NCI-H2227 (cell line): ENCODE data around the gene VPS13C.

Experiments
- DNase-seq: peaks from one replicate; lab custom pipeline; 2025; ENCODE audit not compliant: unreplicated experiment; lab: John Stamatoyannopoulos, UW

Gene VPS13C

DNA sequence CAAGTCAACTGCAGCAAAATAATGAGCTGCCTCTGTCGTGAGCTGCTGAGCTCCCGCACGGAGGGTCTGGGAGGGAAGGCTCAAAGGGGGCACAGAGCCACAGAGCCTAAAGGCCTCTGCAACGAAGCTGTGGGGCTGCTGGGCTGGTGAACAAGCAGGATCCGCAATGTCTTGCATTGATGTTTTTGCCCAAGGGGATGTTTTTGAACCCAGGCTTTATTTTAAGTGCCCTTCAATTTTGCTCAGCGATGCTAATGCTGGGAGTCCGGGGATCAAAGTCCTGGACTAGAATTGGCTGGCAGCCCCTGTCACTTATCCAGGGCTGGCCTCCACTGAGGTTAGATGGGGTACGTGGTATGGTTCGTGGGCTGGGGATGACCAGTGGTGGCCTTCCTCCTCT lies 240.0 kb downstream of the VPS13C start:
- no peak for DNase-seq

DNA sequence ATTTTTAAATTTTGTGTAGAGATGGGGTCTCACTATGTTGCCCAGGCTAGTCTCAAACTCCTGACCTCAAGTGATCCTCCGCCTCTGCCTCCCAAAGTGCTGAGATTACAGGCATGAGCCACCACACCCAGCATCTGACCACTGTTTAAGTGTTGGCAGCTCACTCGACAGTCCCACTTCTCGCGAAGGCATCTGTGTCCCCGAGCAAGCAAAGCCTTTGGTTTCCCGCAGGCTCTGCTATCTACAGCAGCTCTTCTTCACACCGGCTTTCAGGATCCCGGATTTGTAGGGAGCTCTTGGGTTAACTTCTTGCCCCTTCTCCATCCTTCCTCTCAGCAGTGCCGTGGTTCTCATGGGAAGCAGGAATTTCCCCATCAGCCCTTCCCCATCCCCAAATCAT lies 240.9 kb downstream of the VPS13C start:
- DNase-seq = no peak

DNA sequence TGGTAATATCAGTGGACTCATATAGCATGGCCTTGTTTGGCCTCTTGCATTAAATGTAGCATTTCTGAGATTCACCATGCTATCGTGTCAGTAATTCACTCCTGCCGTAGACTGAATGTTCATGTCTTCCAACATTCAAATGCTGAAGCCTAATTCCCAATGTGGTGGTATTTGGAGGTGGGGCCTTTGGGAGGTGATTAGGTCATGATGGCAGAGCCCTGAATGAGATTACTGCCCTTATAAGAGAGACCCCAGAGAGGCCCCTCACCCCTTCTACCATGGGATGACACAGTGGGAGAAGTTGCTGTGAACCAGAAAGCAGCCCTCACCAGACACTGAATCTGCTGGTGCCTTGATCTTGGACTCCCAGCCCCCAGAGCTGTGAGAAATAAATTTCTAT lies 241.4 kb downstream of the VPS13C start:
- DNase-seq = no peak

DNA sequence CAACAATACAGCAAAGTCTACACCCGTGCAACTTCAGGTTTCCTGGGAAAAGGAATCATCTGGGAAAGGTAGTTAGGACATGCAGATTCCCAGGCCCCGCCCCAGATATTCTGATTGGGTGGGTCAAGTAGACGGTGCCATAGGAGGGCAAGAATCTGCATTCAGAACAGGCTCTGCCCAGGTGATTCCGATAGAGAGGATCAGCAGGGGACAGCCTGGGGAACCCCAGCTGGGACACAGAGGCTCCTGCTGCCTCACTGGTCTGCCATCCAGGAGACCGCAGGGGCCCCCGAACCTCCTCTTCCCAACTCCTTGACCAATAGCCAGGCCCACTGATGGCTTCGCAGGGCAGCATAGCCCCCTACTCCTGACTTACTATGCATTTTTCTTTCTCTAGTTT lies 243.4 kb downstream of the VPS13C start:
- no peak for DNase-seq

DNA sequence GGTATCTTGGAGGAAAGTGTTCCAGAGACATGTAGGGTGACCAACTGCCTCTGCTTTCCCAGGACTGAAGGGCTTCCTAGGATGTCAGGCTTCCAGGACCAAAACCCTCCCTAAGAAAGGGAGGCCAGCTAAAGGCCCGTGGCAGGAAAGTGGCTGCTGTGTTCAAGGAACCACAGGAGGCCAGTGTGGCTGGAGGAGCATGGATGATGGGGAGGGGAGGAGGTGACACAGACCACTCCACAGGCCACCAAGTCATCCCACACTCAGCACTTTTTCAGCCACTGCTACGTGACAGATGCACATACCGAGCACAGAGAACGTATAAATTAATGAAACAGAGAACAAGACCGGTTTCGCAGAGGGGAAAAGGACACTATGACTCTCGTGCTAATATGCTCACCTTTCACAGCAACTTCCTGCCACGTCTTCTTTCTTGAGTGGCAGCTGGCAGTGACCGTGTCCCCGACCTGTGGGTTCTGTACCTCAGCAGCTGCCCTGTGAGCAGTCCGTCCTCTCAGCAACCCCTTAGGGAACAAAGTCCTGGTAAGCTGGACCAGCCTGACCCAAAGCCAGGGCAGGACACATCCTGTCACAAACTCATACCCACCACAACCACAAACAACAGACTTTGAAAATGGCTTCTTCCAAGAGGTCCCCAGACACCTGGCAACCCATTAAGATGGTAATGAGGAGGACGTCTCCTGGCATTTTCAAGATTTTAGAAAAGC lies 244.7 kb downstream of the VPS13C start:
- no peak for DNase-seq

DNA sequence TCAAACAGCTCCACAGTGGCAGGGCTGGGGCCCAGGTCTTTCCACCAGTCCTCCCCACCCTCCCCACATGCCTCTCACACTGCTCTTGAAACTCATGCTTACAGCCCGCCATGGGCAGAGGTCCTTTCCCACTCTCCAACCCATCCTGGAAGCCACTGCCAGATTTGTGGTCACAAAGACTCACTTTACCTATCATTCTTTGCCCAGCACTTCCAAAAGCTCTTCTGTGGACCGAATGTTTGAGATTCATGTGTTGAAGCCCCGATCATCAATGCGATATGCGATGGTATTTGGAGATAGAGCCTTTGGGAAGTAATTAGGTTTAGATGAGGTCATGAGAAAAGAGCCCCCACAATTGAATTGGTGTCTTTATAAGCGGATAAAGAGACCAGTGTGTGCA lies 247.8 kb downstream of the VPS13C start:
- DNase-seq = no peak

DNA sequence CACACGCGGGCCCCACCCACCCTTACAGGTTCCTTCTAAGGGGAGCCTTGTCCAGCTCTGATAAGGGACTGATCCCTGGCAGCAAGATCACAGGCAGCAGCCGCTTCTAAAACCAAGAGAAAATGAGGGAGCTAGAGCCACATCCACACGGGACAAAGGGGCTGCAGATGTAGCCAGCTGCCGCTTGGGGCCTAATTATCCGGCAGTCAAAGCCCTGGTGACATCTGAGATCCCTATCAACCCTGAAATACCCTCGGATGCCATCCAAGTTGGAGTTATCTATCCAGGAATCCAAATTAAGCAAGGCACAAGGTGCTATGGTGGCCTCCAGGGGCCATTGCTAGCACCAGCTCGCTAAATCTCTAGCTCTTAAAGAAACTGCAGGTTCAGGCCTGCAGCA lies 248.3 kb downstream of the VPS13C start:
- DNase-seq = no peak

DNA sequence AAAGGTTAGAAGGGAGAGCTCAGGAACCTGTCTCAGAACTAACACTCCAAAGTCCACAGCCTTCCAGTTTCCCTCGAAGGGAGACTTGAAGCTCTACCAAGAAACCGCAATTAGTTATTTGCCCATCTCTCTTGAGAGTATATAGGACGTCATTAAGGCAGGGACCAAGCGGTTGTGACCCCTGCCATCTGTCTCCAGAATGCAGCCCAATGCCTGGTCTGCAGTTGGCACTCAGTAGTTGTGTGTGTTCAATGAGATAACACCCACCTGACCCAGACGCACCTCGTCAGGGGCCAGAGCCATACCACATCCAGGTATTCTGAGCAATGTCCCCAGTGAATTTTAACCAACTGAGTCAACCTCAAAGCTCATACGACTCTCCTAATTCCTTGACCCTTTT lies 251.0 kb downstream of the VPS13C start:
- no peak for DNase-seq

DNA sequence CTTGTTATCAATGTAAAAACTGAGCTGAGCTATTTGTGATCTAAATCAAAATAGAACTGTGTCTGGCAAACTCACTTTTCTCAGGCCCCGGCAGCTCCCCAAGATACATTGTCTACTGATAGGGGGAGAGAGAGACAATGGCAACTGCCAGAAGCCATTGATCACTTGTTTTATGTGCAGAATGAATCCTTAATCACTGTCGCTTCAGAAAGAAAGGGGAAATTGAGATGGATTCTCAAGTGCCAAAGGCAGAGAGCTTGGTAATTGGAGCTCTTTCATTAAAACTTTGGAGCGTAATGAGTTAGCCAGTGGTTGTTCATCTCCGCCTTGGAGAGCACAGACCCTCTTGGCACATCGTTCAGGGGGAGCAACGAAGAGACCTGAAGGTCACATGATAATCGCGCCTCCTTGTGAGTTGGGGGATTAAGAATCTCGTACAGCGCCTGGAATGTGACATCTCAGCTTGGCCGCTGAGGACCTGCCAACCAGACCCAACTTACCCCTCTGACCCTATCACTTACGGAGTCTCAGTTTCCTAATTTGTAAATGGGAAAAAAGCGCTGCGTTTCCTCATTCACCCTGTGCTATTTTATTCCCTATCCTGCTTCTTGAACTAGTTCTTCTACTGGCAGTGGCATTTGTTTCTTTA lies 252.8 kb downstream of the VPS13C start:
- DNase-seq = no peak
